HG03039 (cell line): Measurements from ENCODE around the gene TMEM154.
A peak's percentile ranks its signal among the peaks of the same experiment; 100 is the strongest.
"Not testable (repeated sequence)": the region's sequence is repeated elsewhere in the genome, so short reads cannot be mapped to it uniquely, and the experiment has no call there.

Experiments used
- ATAC-seq: cut with Tn5 transposase; IDR thresholded peaks from one replicate; pipeline ENCODE4 v1.9.1; 2021; ENCODE audit warnings: mild to moderate bottlenecking, moderate library complexity; ENCODE audit not compliant: unreplicated experiment

The TMEM154 gene

DNA sequence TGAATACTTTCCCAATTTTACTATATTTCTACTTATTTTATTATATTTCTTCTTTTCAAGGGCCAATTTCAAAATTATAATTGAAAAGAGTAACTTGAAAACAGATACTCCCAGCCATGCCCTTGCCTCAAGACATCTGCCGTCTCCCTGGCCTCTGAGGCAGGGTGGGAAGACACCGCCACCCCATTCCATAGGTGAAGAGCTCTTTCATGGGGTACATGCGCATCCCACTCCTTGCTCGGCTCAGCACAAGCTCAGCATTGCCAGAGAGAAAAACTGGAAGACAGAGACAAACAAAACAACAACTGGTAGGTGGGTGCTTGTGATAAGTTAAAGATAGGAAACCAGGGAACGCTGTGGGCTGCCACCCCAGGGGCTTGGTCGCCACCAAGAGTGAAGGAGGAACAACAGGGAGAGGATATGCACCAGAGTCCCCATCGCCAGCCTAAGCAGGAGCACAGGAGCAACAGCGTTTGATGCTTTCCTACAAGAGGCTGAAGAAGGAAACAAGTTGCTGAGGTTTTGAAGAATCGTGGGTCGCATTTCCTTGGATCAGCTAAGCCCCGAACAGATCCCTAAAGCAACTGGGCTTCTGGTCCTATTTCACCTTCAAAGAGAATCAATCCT, 11.3 kb downstream of the TMEM154 start:
- ATAC-seq = no peak

DNA sequence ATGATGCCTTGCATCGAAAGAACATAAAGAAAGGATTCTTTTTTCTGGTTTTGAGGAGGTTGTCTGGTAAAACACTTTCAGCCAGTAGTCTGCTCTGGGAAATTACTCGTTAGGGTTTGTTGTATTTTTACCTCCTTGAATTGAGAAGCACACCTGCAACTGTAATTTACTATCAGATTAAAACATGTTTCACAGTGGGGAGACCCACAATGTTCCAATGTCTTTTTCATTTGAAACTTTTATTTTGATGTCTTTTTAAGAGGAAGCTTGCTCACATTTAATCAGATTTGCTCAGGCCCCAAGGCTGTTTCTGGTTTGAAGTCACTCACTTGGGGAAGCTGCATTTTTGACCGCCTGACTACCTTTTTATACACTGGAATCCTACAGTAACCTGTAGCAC, 12.0 kb downstream of the TMEM154 start:
- no peak for ATAC-seq

- ATAC-seq = no peak
These were observed 12.9 kb downstream of the TMEM154 start for GRCh38 chr4:152666946-152667345.

DNA sequence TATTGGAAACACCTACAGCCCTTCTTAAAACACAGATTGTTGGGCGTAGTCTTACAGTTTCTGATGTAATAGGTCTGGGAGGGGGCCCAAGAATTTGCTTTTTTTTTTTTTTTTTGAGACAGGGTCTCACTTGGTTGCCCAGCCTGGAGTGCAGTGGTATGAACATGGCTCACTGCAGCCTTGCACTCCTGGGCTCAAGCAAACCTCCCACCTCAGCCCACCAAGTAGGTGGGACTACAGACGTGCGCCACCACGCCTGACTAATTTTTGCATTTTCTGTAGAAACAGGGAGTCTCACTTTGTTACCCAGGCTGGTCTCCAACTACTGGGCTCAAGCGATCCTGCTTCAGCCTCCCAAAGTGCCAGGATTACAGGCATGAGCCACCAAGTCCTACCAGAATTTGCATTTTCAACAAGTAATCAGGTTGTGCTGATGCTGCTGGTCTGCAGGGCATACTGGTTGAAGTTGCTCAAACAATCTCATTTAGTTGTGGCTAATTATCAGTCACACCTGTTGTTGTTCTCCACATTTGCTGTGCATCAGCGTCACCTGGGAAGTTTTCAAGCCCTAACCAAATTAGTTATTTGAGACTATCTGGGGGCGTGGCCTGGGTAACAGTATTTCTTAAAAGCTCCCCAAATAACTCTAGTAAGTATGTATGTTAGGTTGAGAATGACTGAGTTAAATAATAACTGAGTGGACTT, 14.0 kb downstream of the TMEM154 start:
- ATAC-seq = no peak

GRCh38 chr4:152664067-152664378, 15.8 kb downstream of the TMEM154 start:
- ATAC-seq = not testable (repeated sequence)

- ATAC-seq = peak; percentile 40
These were observed 16.4 kb downstream of the TMEM154 start for GRCh38 chr4:152663203-152664066.

GRCh38 chr4:152661649-152662048, 18.1 kb downstream of the TMEM154 start:
- no peak for ATAC-seq

- ATAC-seq = no peak
These were observed 19.3 kb downstream of the TMEM154 start for GRCh38 chr4:152660526-152660925.

DNA sequence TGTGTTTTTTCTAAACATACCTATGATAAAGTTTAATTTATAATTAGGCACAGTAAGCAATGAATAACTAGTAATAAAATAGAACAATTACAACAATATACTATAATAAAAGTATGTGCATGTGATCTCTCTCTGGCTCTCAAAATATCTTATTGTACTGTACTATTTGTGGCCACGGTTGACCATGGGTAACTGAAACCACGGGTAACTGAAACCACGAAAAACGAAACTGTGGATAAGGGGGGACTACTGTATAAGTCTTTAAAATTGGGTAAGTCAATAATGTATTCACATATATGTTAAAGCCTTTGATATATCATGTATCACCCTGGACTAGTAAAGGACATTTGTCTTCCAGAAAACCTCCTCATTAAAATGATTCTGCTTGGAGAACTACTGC, 20.0 kb downstream of the TMEM154 start:
- no peak for ATAC-seq

DNA sequence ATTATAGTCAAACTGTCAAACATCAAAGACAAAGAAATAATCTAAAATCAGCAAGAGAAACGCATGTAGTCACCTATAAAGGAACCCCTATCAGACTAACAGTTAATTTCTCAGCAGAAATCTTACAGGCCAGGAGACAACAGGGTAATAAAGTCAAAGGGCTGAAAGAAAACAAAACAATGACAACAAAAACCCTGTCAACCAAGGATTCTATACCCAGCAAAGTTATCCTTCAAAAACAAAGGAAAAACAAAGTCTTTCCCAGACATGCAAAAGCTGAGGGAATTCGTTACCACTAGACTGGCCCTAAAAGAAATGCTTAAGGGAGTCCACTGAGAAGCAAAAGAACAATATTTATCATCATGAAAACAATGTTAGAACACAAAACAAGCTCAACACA, 22.1 kb downstream of the TMEM154 start:
- no peak for ATAC-seq

GRCh38 chr4:152655272-152656129, 24.3 kb downstream of the TMEM154 start:
- ATAC-seq = no peak

- ATAC-seq = no peak
These were observed 27.7 kb downstream of the TMEM154 start for GRCh38 chr4:152652102-152652501.

GRCh38 chr4:152651473-152652060, 28.2 kb downstream of the TMEM154 start:
- ATAC-seq = no peak

DNA sequence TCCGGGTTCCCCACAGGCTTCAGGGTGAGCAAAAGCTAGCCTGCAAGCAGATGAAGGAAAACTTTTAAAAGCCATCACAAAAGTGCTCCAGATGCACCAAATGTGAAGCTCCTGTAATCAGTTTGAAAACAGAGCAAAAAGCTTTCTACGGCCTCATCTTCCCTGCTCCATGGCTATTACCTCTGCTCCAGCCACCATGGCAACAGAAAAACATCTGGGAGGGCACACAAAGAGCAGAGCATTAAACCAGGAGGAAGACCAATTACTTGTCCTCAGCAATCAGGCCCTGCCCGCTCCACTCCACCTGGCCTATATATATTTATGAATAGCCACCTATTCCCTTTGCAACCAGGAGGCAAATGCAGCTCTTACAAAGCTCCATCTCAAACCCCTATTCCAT, 33.6 kb downstream of the TMEM154 start:
- ATAC-seq = no peak

DNA sequence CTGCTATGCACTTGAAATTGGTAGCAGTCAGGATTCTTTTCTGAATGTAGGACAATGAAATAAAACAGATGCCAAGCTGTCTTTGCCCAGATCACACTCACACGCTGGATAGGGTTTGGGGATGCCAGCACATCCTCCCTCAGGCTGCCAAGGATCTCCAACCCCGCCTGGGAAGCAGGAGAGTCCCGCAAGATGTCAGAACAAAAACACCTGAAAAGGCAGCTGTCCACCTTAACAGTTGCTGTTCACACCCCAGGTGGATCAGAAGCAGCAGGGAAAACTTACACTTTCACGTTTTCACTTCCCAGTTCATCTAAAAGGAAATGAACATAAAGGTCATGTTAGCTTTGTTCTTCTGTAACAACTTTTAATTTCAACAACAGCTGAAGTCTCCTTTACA, 35.7 kb downstream of the TMEM154 start:
- ATAC-seq = no peak

GRCh38 chr4:152643153-152644035, 36.4 kb downstream of the TMEM154 start:
- ATAC-seq = peak; percentile 81

GRCh38 chr4:152640058-152640921, 39.5 kb downstream of the TMEM154 start:
- no peak for ATAC-seq

- no peak for ATAC-seq
These were observed 43.9 kb downstream of the TMEM154 start for GRCh38 chr4:152635851-152636250.
